ENCODE data around the gene MAEA. TPM values are rescaled to one million over a fixed set of nuclear protein-coding genes. Genes with fewer than 3 reads are reported as not detected.

MAEA gene
- total RNA-seq, 4 donors from 2014 or later, result 66.2 to 140 (median 83.2) TPM

GRCh38 chr4:1364217-1364616 lies 74.5 kb downstream of the MAEA start:
- no peak overlapping the region for H3K4me3 ChIP-seq
- no peak for TF ChIP-seq CTCF (IDR thresholded peaks at IDR 0.05)
- WGBS, 2 donors, result 83 to 94% methylated on average over 7 to 14 of the region's 18 CpGs
- DNase-seq (ENCODE audit: low spot score in 2 of 2), result no peak
- peaks cover 0 to 56% (median 8%) of the 10 kb centered on the region in 3 donors for H3K36me3 ChIP-seq
- H3K27ac ChIP-seq, result no peak overlapping the region
- H3K27me3 ChIP-seq, result no peaks in the 10 kb centered on the region
- no peaks in the 10 kb centered on the region for H3K9me3 ChIP-seq
- peaks cover 0 to 23% (median 5%) of the 10 kb centered on the region in 4 donors for H3K4me1 ChIP-seq

GRCh38 chr4:1364748-1365147 lies 75.1 kb downstream of the MAEA start:
- Histone ChIP-seq H3K27me3 (no peaks in the 10 kb centered on the region), H3K4me3 (no peak overlapping the region), H3K27ac (no peak overlapping the region), H3K36me3 (peaks cover 0 to 56% (median 8%) of the 10 kb centered on the region in 3 donors), H3K4me1 (peaks cover 0 to 18% (median 4%) of the 10 kb centered on the region in 4 donors), H3K9me3 (no peaks in the 10 kb centered on the region)
- DNase-seq (ENCODE audit: low spot score in 2 of 2), result no peak
- TF ChIP-seq EP300 (IDR thresholded peaks at IDR 0.05) (no peak), POLR2A (IDR thresholded peaks at IDR 0.05) (no peak), CTCF (IDR thresholded peaks at IDR 0.05) (no peak)
- WGBS, 2 donors, result 93 to 95% methylated on average over 10 to 13 of the region's 13 CpGs

- Histone ChIP-seq H3K9me3 (no peaks in the 10 kb centered on the region), H3K27me3 (no peaks in the 10 kb centered on the region), H3K27ac (no peak overlapping the region), H3K4me1 (peaks cover 0 to 12% (median 2%) of the 10 kb centered on the region in 4 donors), H3K4me3 (no peak overlapping the region), H3K36me3 (peaks cover 0 to 61% (median 8%) of the 10 kb centered on the region in 3 donors)
- no peak for DNase-seq (ENCODE audit: low spot score in 2 of 2)
- TF ChIP-seq CTCF (IDR thresholded peaks at IDR 0.05) (no peak), POLR2A (IDR thresholded peaks at IDR 0.05) (no peak), EP300 (IDR thresholded peaks at IDR 0.05) (no peak)
- 83 to 88% methylated on average over 13 to 23 of the region's 25 CpGs for whole genome bisulfite sequencing, 2 donors
Measured at GRCh38 chr4:1365271-1366178, 75.8 kb downstream of the MAEA start.

GRCh38 chr4:1366371-1367229 lies 76.9 kb downstream of the MAEA start:
- no peak for DNase-seq (ENCODE audit: low spot score in 2 of 2)
- Histone ChIP-seq H3K27me3 (no peaks in the 10 kb centered on the region), H3K36me3 (peaks cover 0 to 70% (median 8%) of the 10 kb centered on the region in 3 donors), H3K4me1 (peaks cover 0 to 5% (median 0%) of the 10 kb centered on the region in 4 donors), H3K4me3 (no peak overlapping the region), H3K27ac (no peak overlapping the region), H3K9me3 (no peaks in the 10 kb centered on the region)
- 92 to 93% methylated on average over 35 of the region's 35 CpGs for whole genome bisulfite sequencing, 2 donors
- TF ChIP-seq POLR2A (IDR thresholded peaks at IDR 0.05) (no peak), CTCF (IDR thresholded peaks at IDR 0.05) (no peak), EP300 (IDR thresholded peaks at IDR 0.05) (no peak)

Measured in tibial nerve (tissue), 4 donors.